HG03565 (cell line): Measurements from ENCODE around the gene FAM151A.

Experiments
- ATAC-seq: cut with Tn5 transposase; IDR thresholded peaks from one replicate; pipeline ENCODE4 v1.9.1; 2021; ENCODE audit warnings: mild to moderate bottlenecking, moderate library complexity; ENCODE audit not compliant: unreplicated experiment

Gene FAM151A

GRCh38 chr1:54623216-54624007 is at the start of gene FAM151A:
Gene FAM151A (minus strand): TSS chr1:54623525. CDS start chr1:54623395, 130 bp downstream.
- no peak for ATAC-seq

GRCh38 chr1:54671985-54672608 is 48.8 kb upstream of the FAM151A start:
- ATAC-seq: peak; percentile 46

GRCh38 chr1:54668567-54668966 is 45.2 kb upstream of the FAM151A start:
- no peak for ATAC-seq

- ATAC-seq: no peak
Observed at GRCh38 chr1:54667797-54668196, 44.5 kb upstream of the FAM151A start.

GRCh38 chr1:54666333-54666732 is 43.0 kb upstream of the FAM151A start:
- ATAC-seq: no peak

- ATAC-seq: no peak
Observed at GRCh38 chr1:54665852-54666251, 42.5 kb upstream of the FAM151A start.

GRCh38 chr1:54664364-54664763 is 41.0 kb upstream of the FAM151A start:
- ATAC-seq: no peak

- no peak for ATAC-seq
Observed at GRCh38 chr1:54663725-54664124, 40.4 kb upstream of the FAM151A start.

GRCh38 chr1:54658164-54658913 is 35.0 kb upstream of the FAM151A start:
- no peak for ATAC-seq

GRCh38 chr1:54653036-54653435 is 29.7 kb upstream of the FAM151A start:
- no peak for ATAC-seq

GRCh38 chr1:54652168-54652567 is 28.8 kb upstream of the FAM151A start:
- ATAC-seq: no peak

- ATAC-seq: no peak
Observed at GRCh38 chr1:54651608-54652007, 28.3 kb upstream of the FAM151A start.

- ATAC-seq: no peak
Observed at GRCh38 chr1:54650417-54650816, 27.1 kb upstream of the FAM151A start.

GRCh38 chr1:54649921-54650320 is 26.6 kb upstream of the FAM151A start:
- no peak for ATAC-seq

- no peak for ATAC-seq
Observed at GRCh38 chr1:54649130-54649898, 26.0 kb upstream of the FAM151A start.

- ATAC-seq: no peak
Observed at GRCh38 chr1:54645806-54646676, 22.7 kb upstream of the FAM151A start.

- no peak for ATAC-seq
Observed at GRCh38 chr1:54643736-54644135, 20.4 kb upstream of the FAM151A start.

GRCh38 chr1:54640863-54641836 is 17.8 kb upstream of the FAM151A start, which contains the start of gene MROH7:
Gene MROH7 (plus strand): TSS chr1:54641786. CDS start chr1:54652927, 11,141 bp downstream.
- no peak for ATAC-seq

- no peak for ATAC-seq
Observed at GRCh38 chr1:54640361-54640760, 17.0 kb upstream of the FAM151A start.
